Fibroblast of upper back skin (primary cell): ENCODE data around the gene SMG9.

Experiments used
- DNase-seq: peaks from one replicate; pipeline ENCODE4 v3.0.0-alpha.2; 2013

Gene SMG9

GRCh38 chr19:43754503-43755255, at the start of gene SMG9:
TSS of gene SMG9 (minus strand) at chr19:43754962. CDS start at chr19:43750741, 4,221 bp downstream.
- DNase-seq = peak; percentile 98

- DNase-seq = no peak
Measured at GRCh38 chr19:43804432-43804831, 49.7 kb upstream of the SMG9 start.

- no peak for DNase-seq
Measured at GRCh38 chr19:43802216-43802951, 47.6 kb upstream of the SMG9 start, which contains the start of gene LYPD5. TSS of gene LYPD5 (minus strand) at chr19:43802447. CDS start at chr19:43802380, 67 bp downstream.

- no peak for DNase-seq
Measured at GRCh38 chr19:43799502-43800142, 44.9 kb upstream of the SMG9 start.

GRCh38 chr19:43798546-43799409, 44.0 kb upstream of the SMG9 start:
- DNase-seq = no peak

- DNase-seq = no peak
Measured at GRCh38 chr19:43798026-43798545, 43.3 kb upstream of the SMG9 start.

GRCh38 chr19:43797556-43797955, 42.8 kb upstream of the SMG9 start:
- no peak for DNase-seq

- DNase-seq = no peak
Measured at GRCh38 chr19:43797118-43797517, 42.4 kb upstream of the SMG9 start.

GRCh38 chr19:43790587-43790986, 35.8 kb upstream of the SMG9 start:
- no peak for DNase-seq

- DNase-seq = peak; percentile 37
Measured at GRCh38 chr19:43789029-43789428, 34.3 kb upstream of the SMG9 start.

GRCh38 chr19:43786665-43787064, 31.9 kb upstream of the SMG9 start:
- no peak for DNase-seq

- DNase-seq = peak; percentile 73
Measured at GRCh38 chr19:43784981-43785808, 30.4 kb upstream of the SMG9 start.

GRCh38 chr19:43784241-43784980, 29.6 kb upstream of the SMG9 start:
- DNase-seq = peak; percentile 85

- no peak for DNase-seq
Measured at GRCh38 chr19:43783636-43784035, 28.9 kb upstream of the SMG9 start.

GRCh38 chr19:43782689-43783231, 28.0 kb upstream of the SMG9 start:
- no peak for DNase-seq

GRCh38 chr19:43782311-43782660, 27.5 kb upstream of the SMG9 start:
- no peak for DNase-seq

- DNase-seq = no peak
Measured at GRCh38 chr19:43781630-43782310, 27.0 kb upstream of the SMG9 start.

GRCh38 chr19:43780706-43781525, 26.2 kb upstream of the SMG9 start, which contains the start of gene KCNN4:
TSS of gene KCNN4 (minus strand) at chr19:43780973. CDS start at chr19:43780861, 112 bp downstream.
- peak; percentile 43 for DNase-seq

GRCh38 chr19:43779820-43780219, 25.1 kb upstream of the SMG9 start:
- DNase-seq = no peak
